ENCODE measurements around the gene S100A11. TPM values are rescaled to one million over a fixed set of nuclear protein-coding genes. Genes with fewer than 3 reads are reported as not detected.

The S100A11 gene
- total and polyA plus RNA-seq, 9 of the 15 experiments (the other 6 are each of a cell fraction or from before 2014, with no cell fraction given) = 131 to 808 (median 235) TPM

GRCh38 chr1:152034654-152035538 is 1.9 kb downstream of the S100A11 start:
- Histone ChIP-seq H3K27me3 (ENCODE audit: control insufficient read depth in 2 of 2, insufficient read depth in 2 of 2, low read length in 2 of 2) (no peaks in the 10 kb centered on the region), H3K4me3 (peak overlapping the region; percentile 55), H2AFZ (ENCODE audit: low read depth, low read length) (peak overlapping the region; percentile 76), H3K4me1 (replicated peaks in 1 of 2; ENCODE audit: control insufficient read depth in 2 of 2, insufficient read depth in 2 of 2, low read length in 2 of 2) (peaks cover 20 to 24% of the 10 kb centered on the region in 2 experiments), H4K20me1 (replicated peaks; ENCODE audit: control insufficient read depth, insufficient read depth, low read length) (no peaks in the 10 kb centered on the region), H3K9ac (ENCODE audit: insufficient read depth in 1 of 2, low read depth in 2 of 2, low read length in 2 of 2) (peak overlapping the region; percentile 78 to 91), H3K9me3 (replicated peaks; ENCODE audit: control insufficient read depth, insufficient read depth, low read depth, low read length) (no peaks in the 10 kb centered on the region), H3K36me3 (ENCODE audit: control insufficient read depth, insufficient read depth, low read length) (peaks cover 35% of the 10 kb centered on the region), H3K9me1 (ENCODE audit: control insufficient read depth, insufficient read depth, low read length) (no peaks in the 10 kb centered on the region), H3K79me2 (ENCODE audit: control insufficient read depth, insufficient read depth, low read length) (peaks cover 38% of the 10 kb centered on the region), H3K4me2 (ENCODE audit: insufficient read depth, low read length) (peak overlapping the region; percentile 92), H3K27ac (ENCODE audit: extremely low read depth, low read depth, low read length) (peak overlapping the region; percentile 79)
- intact Hi-C loops (cut with micrococcal nuclease) = no loop called here
- POLR2A ChIA-PET = interaction anchor here (0.5 to 3.8 kb wide), 14 partner anchors 7 to 126 kb away, joined by 3 to 37 read pairs (median 4); no protein-coding TSS in a partner anchor
- CTCF ChIA-PET (ENCODE audit: low intra/inter-chr PET ratio) = no interaction called here
- DNase-seq (ENCODE audit: extremely low read depth in 1 of 4, low spot score in 3 of 4) = peak; percentile 74 to 92 (median 82)
- peak; percentile 94 for FAIRE-seq
- peak; percentile 68 for ATAC-seq
- 0% methylated on average over 8 of the region's 8 CpGs for WGBS (ENCODE audit: insufficient coverage, low coverage, missing lambda C conversion rate)
- BruUV-seq (replicated peaks) = no TSS peak
- in situ Hi-C loops (cut with MboI) = no loop called here
- TF ChIP-seq POLR2G (IDR thresholded peaks at IDR 0.05; ENCODE audit: low read depth, low read length) = no peak; the same call in 1 of the 2 replicates
- no peak for TF ChIP-seq ZKSCAN8 (CRISPR knock-in tag; IDR thresholded peaks at IDR 0.05)
- peak; percentile 47; the same call in 1 of the 2 replicates for TF ChIP-seq ZEB2 (IDR thresholded peaks at IDR 0.05)
- TF ChIP-seq CSDE1 (IDR thresholded peaks at IDR 0.05) = no peak; a peak in 1 of 4 replicates
- 0 out of 4 replicates have a peak, but pooled peaks of 1 of the 2 experiments have one; percentile 19 for TF ChIP-seq NONO (IDR thresholded peaks at IDR 0.05; ENCODE audit: low read depth in 2 of 2, low read length in 1 of 2)
- no peak for TF ChIP-seq ZZZ3 (IDR thresholded peaks at IDR 0.05)
- no peak for TF ChIP-seq YBX1 (IDR thresholded peaks at IDR 0.05)
- TF ChIP-seq ZBTB26 (CRISPR knock-in tag; IDR thresholded peaks at IDR 0.05) = no peak
- TF ChIP-seq ZNF280A (IDR thresholded peaks at IDR 0.05; ENCODE audit: low read depth, partially characterized antibody) = no peak
- TF ChIP-seq NFRKB (IDR thresholded peaks at IDR 0.05; ENCODE audit: low read depth) = no peak
- no peak for TF ChIP-seq GABPB1 (CRISPR knock-in tag; IDR thresholded peaks at IDR 0.05)
- TF ChIP-seq TSC22D4 (tag; IDR thresholded peaks at IDR 0.05) = no peak
- peak; percentile 78 for TF ChIP-seq ZNF589 (CRISPR knock-in tag; IDR thresholded peaks at IDR 0.05; ENCODE audit: low read depth)
- no peak for TF ChIP-seq DMBX1 (CRISPR knock-in tag; IDR thresholded peaks at IDR 0.05; ENCODE audit: borderline replicate concordance)
- 0 out of 2 replicates have a peak, but pooled peaks have one; percentile 41 for TF ChIP-seq SMC3 (conservative IDR thresholded peaks at IDR 0.05; ENCODE audit: insufficient read depth, low read depth, low read length)
- TF ChIP-seq HES1 (IDR thresholded peaks at IDR 0.05; ENCODE audit: low read depth) = no peak; the same call in 1 of the 2 replicates
- no peak for TF ChIP-seq HLTF (IDR thresholded peaks at IDR 0.05)
- TF ChIP-seq MCM3 (IDR thresholded peaks at IDR 0.05) = no peak
- no peak for TF ChIP-seq ARHGAP35 (IDR thresholded peaks at IDR 0.05; ENCODE audit: partially characterized antibody)
- TF ChIP-seq SOX6 (IDR thresholded peaks at IDR 0.05) = peak; percentile 74
